ENCODE data around the gene CREB3L4.

The CREB3L4 gene

GRCh38 chr1:153938996-153939395 is 28.7 kb upstream of the CREB3L4 start:
- peaks cover 5% of the 10 kb centered on the region for H3K36me3 ChIP-seq (ENCODE audit: control insufficient read depth, insufficient read depth, low read length)
- H3K4me1 ChIP-seq (ENCODE audit: control insufficient read depth, insufficient read depth, low read length), result no peaks in the 10 kb centered on the region
- no peak overlapping the region for H3K4me3 ChIP-seq (ENCODE audit: insufficient read depth, low read depth, low read length)
- H3K27me3 ChIP-seq (ENCODE audit: control insufficient read depth, insufficient read depth, low read length, poor library complexity, severe bottlenecking), result no peaks in the 10 kb centered on the region
- WGBS, 2 experiments, result 93 to 99% methylated on average over 3 of the region's 3 CpGs
- H3K9me3 ChIP-seq (ENCODE audit: control insufficient read depth, low read length), result no peaks in the 10 kb centered on the region
- H3K27ac ChIP-seq (ENCODE audit: insufficient read depth, low read depth, low read length, poor library complexity, severe bottlenecking), result no peak overlapping the region

DNA sequence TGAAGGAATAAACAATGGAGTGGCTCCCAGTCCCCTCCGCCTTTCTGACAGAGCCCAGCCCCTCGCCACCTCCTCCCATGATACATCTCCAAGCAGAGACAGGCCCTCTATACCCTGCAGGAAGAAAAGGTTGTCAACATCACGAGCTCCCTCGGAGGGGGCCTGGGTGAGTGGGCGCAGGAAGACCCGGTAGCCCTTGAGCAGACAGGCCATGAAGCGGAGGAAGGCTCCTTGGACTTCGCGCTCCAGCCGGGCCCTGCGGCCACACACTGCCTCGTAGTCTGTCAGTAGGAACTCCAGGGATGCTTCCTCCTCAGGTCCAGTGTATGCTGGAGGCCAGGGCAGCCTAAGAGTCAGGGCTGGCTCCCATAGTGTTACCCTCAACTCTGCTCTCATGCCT is 28.2 kb upstream of the CREB3L4 start:
- H3K36me3 ChIP-seq (ENCODE audit: control insufficient read depth, insufficient read depth, low read length), result peaks cover 5% of the 10 kb centered on the region
- H3K27ac ChIP-seq (ENCODE audit: insufficient read depth, low read depth, low read length, poor library complexity, severe bottlenecking), result no peak overlapping the region
- H3K9me3 ChIP-seq (ENCODE audit: control insufficient read depth, low read length), result no peaks in the 10 kb centered on the region
- no peaks in the 10 kb centered on the region for H3K27me3 ChIP-seq (ENCODE audit: control insufficient read depth, insufficient read depth, low read length, poor library complexity, severe bottlenecking)
- H3K4me3 ChIP-seq (ENCODE audit: insufficient read depth, low read depth, low read length), result no peak overlapping the region
- 95% methylated on average over 12 of the region's 12 CpGs for WGBS, 2 experiments
- no peaks in the 10 kb centered on the region for H3K4me1 ChIP-seq (ENCODE audit: control insufficient read depth, insufficient read depth, low read length)

- Histone ChIP-seq H3K27ac (ENCODE audit: insufficient read depth, low read depth, low read length, poor library complexity, severe bottlenecking) (no peak overlapping the region), H3K36me3 (ENCODE audit: control insufficient read depth, insufficient read depth, low read length) (no peaks in the 10 kb centered on the region), H3K9me3 (ENCODE audit: control insufficient read depth, low read length) (no peaks in the 10 kb centered on the region), H3K4me3 (ENCODE audit: insufficient read depth, low read depth, low read length) (no peak overlapping the region), H3K4me1 (ENCODE audit: control insufficient read depth, insufficient read depth, low read length) (no peaks in the 10 kb centered on the region), H3K27me3 (ENCODE audit: control insufficient read depth, insufficient read depth, low read length, poor library complexity, severe bottlenecking) (no peaks in the 10 kb centered on the region)
- 93 to 94% methylated on average over 8 of the region's 8 CpGs for WGBS, 2 experiments
These were observed 26.9 kb upstream of the CREB3L4 start for GRCh38 chr1:153940756-153941155.

- Histone ChIP-seq H3K9me3 (ENCODE audit: control insufficient read depth, low read length) (no peaks in the 10 kb centered on the region), H3K4me1 (ENCODE audit: control insufficient read depth, insufficient read depth, low read length) (no peaks in the 10 kb centered on the region), H3K4me3 (ENCODE audit: insufficient read depth, low read depth, low read length) (no peak overlapping the region), H3K27me3 (ENCODE audit: control insufficient read depth, insufficient read depth, low read length, poor library complexity, severe bottlenecking) (no peaks in the 10 kb centered on the region), H3K36me3 (ENCODE audit: control insufficient read depth, insufficient read depth, low read length) (no peaks in the 10 kb centered on the region), H3K27ac (ENCODE audit: insufficient read depth, low read depth, low read length, poor library complexity, severe bottlenecking) (no peak overlapping the region)
- WGBS, 2 experiments, result 96% methylated on average over 34 of the region's 34 CpGs
These were observed 25.6 kb upstream of the CREB3L4 start for GRCh38 chr1:153941826-153942725.

- Histone ChIP-seq H3K27ac (ENCODE audit: insufficient read depth, low read depth, low read length, poor library complexity, severe bottlenecking) (no peak overlapping the region), H3K27me3 (ENCODE audit: control insufficient read depth, insufficient read depth, low read length, poor library complexity, severe bottlenecking) (no peaks in the 10 kb centered on the region), H3K9me3 (ENCODE audit: control insufficient read depth, low read length) (no peaks in the 10 kb centered on the region), H3K36me3 (ENCODE audit: control insufficient read depth, insufficient read depth, low read length) (peaks cover 1% of the 10 kb centered on the region), H3K4me3 (ENCODE audit: insufficient read depth, low read depth, low read length) (no peak overlapping the region), H3K4me1 (ENCODE audit: control insufficient read depth, insufficient read depth, low read length) (no peaks in the 10 kb centered on the region)
- 92 to 94% methylated on average over 11 of the region's 11 CpGs for WGBS, 2 experiments
These were observed 24.7 kb upstream of the CREB3L4 start for GRCh38 chr1:153942766-153943549.

- Histone ChIP-seq H3K4me3 (ENCODE audit: insufficient read depth, low read depth, low read length) (no peak overlapping the region), H3K27me3 (ENCODE audit: control insufficient read depth, insufficient read depth, low read length, poor library complexity, severe bottlenecking) (no peaks in the 10 kb centered on the region), H3K36me3 (ENCODE audit: control insufficient read depth, insufficient read depth, low read length) (peaks cover 4% of the 10 kb centered on the region), H3K27ac (ENCODE audit: insufficient read depth, low read depth, low read length, poor library complexity, severe bottlenecking) (no peak overlapping the region), H3K9me3 (ENCODE audit: control insufficient read depth, low read length) (no peaks in the 10 kb centered on the region), H3K4me1 (ENCODE audit: control insufficient read depth, insufficient read depth, low read length) (no peaks in the 10 kb centered on the region)
- WGBS, 2 experiments, result 93 to 95% methylated on average over 15 of the region's 15 CpGs
These were observed 23.5 kb upstream of the CREB3L4 start for GRCh38 chr1:153944005-153944826.

DNA sequence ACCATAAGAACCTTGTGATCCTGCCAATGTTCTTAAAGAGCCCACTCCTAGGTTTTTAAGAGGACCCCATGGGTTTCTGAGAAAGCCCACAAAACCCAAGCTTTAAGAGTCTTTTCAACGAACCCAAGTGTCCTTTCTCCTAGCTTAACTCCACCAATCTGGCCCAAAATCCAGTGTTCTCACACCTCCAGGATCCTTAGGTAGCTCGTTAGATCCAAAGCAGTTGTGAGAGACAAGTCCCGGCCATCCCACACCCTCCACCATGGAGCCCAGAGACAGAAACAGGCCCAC is 22.9 kb upstream of the CREB3L4 start:
- H3K4me1 ChIP-seq (ENCODE audit: control insufficient read depth, insufficient read depth, low read length), result no peaks in the 10 kb centered on the region
- H3K4me3 ChIP-seq (ENCODE audit: insufficient read depth, low read depth, low read length), result no peak overlapping the region
- no peaks in the 10 kb centered on the region for H3K9me3 ChIP-seq (ENCODE audit: control insufficient read depth, low read length)
- no peak overlapping the region for H3K27ac ChIP-seq (ENCODE audit: insufficient read depth, low read depth, low read length, poor library complexity, severe bottlenecking)
- H3K27me3 ChIP-seq (ENCODE audit: control insufficient read depth, insufficient read depth, low read length, poor library complexity, severe bottlenecking), result no peaks in the 10 kb centered on the region
- H3K36me3 ChIP-seq (ENCODE audit: control insufficient read depth, insufficient read depth, low read length), result peaks cover 4% of the 10 kb centered on the region
- 91 to 92% methylated on average over 3 of the region's 3 CpGs for WGBS, 2 experiments

GRCh38 chr1:153945131-153945794 is 22.4 kb upstream of the CREB3L4 start:
- WGBS, 2 experiments, result 69% methylated on average over 12 of the region's 12 CpGs
- Histone ChIP-seq H3K27me3 (ENCODE audit: control insufficient read depth, insufficient read depth, low read length, poor library complexity, severe bottlenecking) (no peaks in the 10 kb centered on the region), H3K36me3 (ENCODE audit: control insufficient read depth, insufficient read depth, low read length) (peaks cover 4% of the 10 kb centered on the region), H3K4me3 (ENCODE audit: insufficient read depth, low read depth, low read length) (peak overlapping the region; percentile 80), H3K27ac (ENCODE audit: insufficient read depth, low read depth, low read length, poor library complexity, severe bottlenecking) (no peak overlapping the region), H3K4me1 (ENCODE audit: control insufficient read depth, insufficient read depth, low read length) (no peaks in the 10 kb centered on the region), H3K9me3 (ENCODE audit: control insufficient read depth, low read length) (no peaks in the 10 kb centered on the region)

DNA sequence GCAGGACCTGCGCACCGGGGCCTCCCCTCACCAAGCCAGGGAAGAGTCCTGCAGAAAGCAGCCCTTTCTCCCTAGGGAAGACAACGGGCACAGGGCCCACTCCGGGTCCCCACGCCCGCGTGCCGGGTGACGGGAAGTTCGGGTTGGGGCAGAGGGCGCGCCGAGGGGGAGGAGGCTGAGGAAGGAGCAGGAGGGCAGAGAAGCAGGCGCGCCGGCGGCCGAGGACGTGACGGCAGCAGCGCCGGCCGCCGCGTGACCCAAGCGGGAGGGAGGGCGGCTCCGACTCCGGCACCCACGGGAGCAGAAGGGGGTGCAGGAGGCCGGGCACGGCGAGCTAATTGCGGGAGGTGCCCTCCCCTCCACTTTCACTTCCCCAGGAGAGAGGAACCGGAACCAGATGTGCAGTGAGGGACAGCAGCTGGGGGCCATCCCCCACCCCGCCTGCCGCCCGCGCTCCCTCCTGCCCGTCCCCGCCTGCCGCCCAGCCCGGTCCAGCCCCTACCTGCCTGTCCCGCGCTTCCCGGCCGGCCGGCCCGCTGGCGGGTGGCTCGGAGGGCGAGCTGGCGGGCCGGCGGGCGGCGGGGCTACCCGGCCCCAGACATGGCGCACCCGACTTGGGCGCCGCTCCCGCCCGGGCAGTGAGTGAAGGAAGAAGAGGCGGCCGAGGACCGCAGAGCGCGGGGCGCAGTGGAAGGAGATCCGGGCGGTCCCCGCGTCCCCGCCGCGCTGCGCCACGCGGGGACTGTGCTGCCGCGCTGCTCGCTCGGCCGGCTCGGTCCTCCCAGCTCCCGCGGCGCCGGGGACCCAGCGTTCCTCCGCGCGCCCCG is 21.7 kb upstream of the CREB3L4 start:
- peaks cover 4% of the 10 kb centered on the region for H3K36me3 ChIP-seq (ENCODE audit: control insufficient read depth, insufficient read depth, low read length)
- H3K9me3 ChIP-seq (ENCODE audit: control insufficient read depth, low read length), result no peaks in the 10 kb centered on the region
- H3K4me1 ChIP-seq (ENCODE audit: control insufficient read depth, insufficient read depth, low read length), result no peaks in the 10 kb centered on the region
- H3K4me3 ChIP-seq (ENCODE audit: insufficient read depth, low read depth, low read length), result peak overlapping the region; percentile 80
- H3K27ac ChIP-seq (ENCODE audit: insufficient read depth, low read depth, low read length, poor library complexity, severe bottlenecking), result no peak overlapping the region
- no peaks in the 10 kb centered on the region for H3K27me3 ChIP-seq (ENCODE audit: control insufficient read depth, insufficient read depth, low read length, poor library complexity, severe bottlenecking)
- 0% methylated on average over 95 of the region's 95 CpGs for WGBS, 2 experiments

Measured in ectodermal cell (in vitro differentiated cells).